Fibroblast of gingiva (primary cell): ENCODE data around the gene TBC1D10B.
"Not testable (repeated sequence)": the region's sequence is repeated elsewhere in the genome, so short reads cannot be mapped to it uniquely, and the experiment has no call there.

Experiments
- DNase-seq: peaks from one replicate; pipeline ENCODE4 v3.0.0-alpha.2; 2011; ENCODE audit warnings: low read depth

TBC1D10B gene

DNA sequence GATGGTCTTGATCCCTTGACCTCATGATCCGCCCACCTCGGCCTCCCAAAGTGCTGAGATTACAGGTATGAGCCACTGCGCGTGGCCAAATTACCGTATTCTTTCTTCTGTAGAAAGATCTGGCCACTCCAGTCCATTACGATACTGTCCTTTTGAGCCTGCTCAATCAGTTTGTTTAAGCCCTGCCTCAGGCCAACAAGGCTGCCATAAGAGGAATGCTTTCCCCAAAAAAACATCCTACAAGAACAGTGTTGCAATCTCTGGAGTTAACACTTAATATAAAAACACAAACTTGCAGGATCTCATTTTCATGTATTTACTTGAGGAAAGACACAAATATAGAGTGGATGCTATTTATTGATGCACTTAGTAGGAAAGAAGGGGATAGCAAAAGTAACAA is 46.1 kb downstream of the TBC1D10B start:
- peak; percentile 31 for DNase-seq

DNA sequence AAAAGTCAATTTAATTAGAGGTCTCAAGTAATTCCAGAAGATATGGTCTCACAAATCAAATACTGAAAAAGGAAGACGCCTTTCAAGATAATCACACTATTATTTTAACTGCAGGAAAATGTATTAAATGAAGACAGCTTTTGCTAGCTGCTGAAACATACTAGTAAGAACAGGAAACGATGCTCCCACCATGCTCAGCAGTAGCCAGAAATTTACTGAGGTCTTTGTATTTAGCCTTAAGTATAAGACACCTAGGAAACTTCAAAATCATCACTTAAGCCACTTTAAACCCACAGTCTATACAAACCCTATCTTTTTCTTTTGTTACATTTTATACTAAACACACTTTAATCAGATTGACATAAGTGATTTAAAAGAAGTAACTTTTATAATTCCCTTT is 51.6 kb downstream of the TBC1D10B start:
- DNase-seq, result not testable (repeated sequence)

DNA sequence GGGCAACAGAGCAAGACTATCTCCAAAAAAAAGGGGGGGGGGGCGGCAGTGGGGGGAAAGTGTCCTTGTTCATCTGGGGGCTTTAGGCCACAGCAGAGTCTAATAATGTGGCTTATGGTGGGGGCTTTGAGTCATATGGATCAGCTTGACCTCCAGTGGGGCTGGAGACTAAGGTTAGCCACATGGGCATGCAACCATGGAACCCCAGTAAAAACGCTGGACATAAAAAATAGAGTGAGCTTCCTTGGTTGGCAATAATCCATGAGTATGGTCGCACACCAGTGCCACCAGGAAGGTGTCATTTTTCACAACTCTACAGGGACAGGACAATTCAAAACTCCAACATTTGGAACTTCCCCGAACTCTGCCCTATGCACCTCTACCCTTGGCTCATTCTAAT is 59.4 kb downstream of the TBC1D10B start:
- not testable (repeated sequence) for DNase-seq

- DNase-seq, result not testable (repeated sequence)
These were observed 61.0 kb downstream of the TBC1D10B start for GRCh38 chr16:30309255-30309654.
